ENCODE results near the gene GNAO1.

GNAO1 gene

DNA sequence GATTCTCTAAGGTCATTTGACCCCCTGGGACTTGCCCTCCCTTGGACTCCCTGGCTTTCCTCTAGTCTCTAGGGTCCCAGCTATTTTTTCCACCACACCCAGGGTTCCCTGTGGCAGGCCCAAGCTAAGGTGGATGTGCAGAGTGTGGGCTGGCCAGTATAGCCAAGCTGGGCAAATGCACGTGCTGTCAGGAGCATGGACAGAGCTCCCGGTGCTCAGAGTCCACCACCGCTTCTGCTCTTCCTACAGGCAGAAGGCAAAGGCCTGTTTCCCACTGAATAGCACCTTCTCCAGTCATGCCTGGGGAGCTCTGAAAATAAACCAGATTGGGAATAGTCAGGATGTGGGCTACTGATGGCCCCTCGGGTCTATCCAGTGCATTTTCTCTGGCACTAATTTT is 53.3 kb downstream of the GNAO1 start:
- DNase-seq (ENCODE audit: extremely low spot score), result no peak
- ChIA-PET CTCF (interaction anchor here (1.3 kb wide), 1 partner anchor 33 kb away, joined by 3 read pairs; no protein-coding TSS in a partner anchor), POLR2A (no interaction called here)
- TF ChIP-seq HDGF (IDR thresholded peaks at IDR 0.05; ENCODE audit: borderline replicate concordance) (no peak), ZNF384 (IDR thresholded peaks at IDR 0.05) (no peak), FOXK2 (IDR thresholded peaks at IDR 0.05) (no peak), CTBP1 (IDR thresholded peaks at IDR 0.05; ENCODE audit: borderline replicate concordance) (no peak), FOXM1 (IDR thresholded peaks at IDR 0.05; ENCODE audit: borderline replicate concordance) (no peak), ELF4 (IDR thresholded peaks at IDR 0.05) (no peak), PKNOX1 (IDR thresholded peaks at IDR 0.05) (no peak), TARDBP (IDR thresholded peaks at IDR 0.05) (no peak), NFRKB (IDR thresholded peaks at IDR 0.05) (no peak), FOXA1 (IDR thresholded peaks at IDR 0.05) (no peak)

DNA sequence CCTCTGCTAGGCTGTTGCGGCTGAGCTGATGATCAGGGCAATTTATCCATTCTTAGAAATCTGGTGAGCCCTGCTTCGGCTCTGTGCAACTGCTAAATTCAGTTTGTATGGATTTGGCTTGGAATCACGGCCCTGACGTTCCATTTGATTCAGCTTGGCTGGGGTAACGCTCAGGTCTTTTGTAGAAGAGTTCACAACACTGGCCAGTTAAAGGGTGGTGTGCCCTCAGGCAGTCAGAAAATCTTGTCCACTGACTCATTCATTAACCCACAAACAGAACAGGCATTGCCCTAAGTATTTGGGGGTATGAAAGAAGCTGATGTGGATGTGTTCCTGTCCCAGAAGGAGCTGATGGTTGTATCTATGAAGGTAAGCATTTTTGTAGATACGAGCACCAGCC is 53.9 kb downstream of the GNAO1 start:
- TF ChIP-seq NFRKB (IDR thresholded peaks at IDR 0.05), result no peak
- TF ChIP-seq PKNOX1 (IDR thresholded peaks at IDR 0.05), result no peak
- DNase-seq (ENCODE audit: extremely low spot score), result no peak
- ChIA-PET POLR2A (no interaction called here), CTCF (interaction anchor here (1.3 kb wide), 1 partner anchor 32 kb away, joined by 3 read pairs; no protein-coding TSS in a partner anchor)

GRCh38 chr16:56246051-56246817 is 54.9 kb downstream of the GNAO1 start:
- no peak for DNase-seq (ENCODE audit: extremely low spot score)
- POLR2A ChIA-PET, result interaction anchor here (1.3 kb wide), 1 partner anchor 54 kb away, joined by 3 read pairs; no protein-coding TSS in a partner anchor
- TF ChIP-seq LEF1 (IDR thresholded peaks at IDR 0.05; ENCODE audit: borderline replicate concordance) (no peak), ELF4 (IDR thresholded peaks at IDR 0.05) (no peak), BHLHE40 (IDR thresholded peaks at IDR 0.05; ENCODE audit: borderline replicate concordance) (no peak), HDGF (IDR thresholded peaks at IDR 0.05; ENCODE audit: borderline replicate concordance) (no peak)
- CTCF ChIA-PET, result no interaction called here

DNA sequence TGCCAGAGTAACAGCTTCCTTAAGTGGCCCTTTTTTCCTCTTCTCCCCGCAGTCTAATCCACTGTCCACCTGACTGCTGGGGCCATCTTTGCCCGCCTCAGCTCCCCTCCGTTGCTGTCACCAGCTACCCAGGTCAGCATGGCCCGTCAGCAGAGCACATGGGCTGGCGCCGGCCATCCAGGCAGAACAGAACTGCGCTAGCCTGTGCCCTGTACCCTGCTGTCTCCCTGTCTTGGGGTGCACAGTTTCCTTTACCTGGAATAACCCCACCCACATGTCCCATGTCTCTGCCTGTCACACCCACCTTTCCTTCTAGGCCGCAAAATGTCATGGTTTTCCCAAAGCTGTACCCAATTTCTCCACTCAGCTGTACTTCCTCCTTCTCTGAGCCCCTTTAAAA is 55.7 kb downstream of the GNAO1 start:
- POLR2A ChIA-PET, result interaction anchor here (1.3 kb wide), 1 partner anchor 55 kb away, joined by 3 read pairs; no protein-coding TSS in a partner anchor
- no peak for DNase-seq (ENCODE audit: extremely low spot score)
- TF ChIP-seq ARNT (IDR thresholded peaks at IDR 0.05) (no peak), FOXA1 (IDR thresholded peaks at IDR 0.05) (no peak), ZNF384 (IDR thresholded peaks at IDR 0.05) (no peak), HDGF (IDR thresholded peaks at IDR 0.05; ENCODE audit: borderline replicate concordance) (no peak), NFRKB (IDR thresholded peaks at IDR 0.05) (no peak), TARDBP (IDR thresholded peaks at IDR 0.05) (no peak), L3MBTL2 (conservative IDR thresholded peaks at IDR 0.05) (no peak), FOXM1 (IDR thresholded peaks at IDR 0.05; ENCODE audit: borderline replicate concordance) (no peak), ELF4 (IDR thresholded peaks at IDR 0.05) (no peak), PKNOX1 (IDR thresholded peaks at IDR 0.05) (no peak), FOXK2 (IDR thresholded peaks at IDR 0.05) (no peak), BHLHE40 (IDR thresholded peaks at IDR 0.05; ENCODE audit: borderline replicate concordance) (no peak), SP1 (IDR thresholded peaks at IDR 0.05) (no peak), SUZ12 (IDR thresholded peaks at IDR 0.05) (no peak), CTBP1 (IDR thresholded peaks at IDR 0.05; ENCODE audit: borderline replicate concordance) (no peak), LEF1 (IDR thresholded peaks at IDR 0.05; ENCODE audit: borderline replicate concordance) (no peak)
- CTCF ChIA-PET, result no interaction called here

GRCh38 chr16:56247808-56248207 is 56.5 kb downstream of the GNAO1 start:
- no peak for DNase-seq (ENCODE audit: extremely low spot score)
- no peak for TF ChIP-seq ARNT (IDR thresholded peaks at IDR 0.05)
- TF ChIP-seq ELF4 (IDR thresholded peaks at IDR 0.05), result no peak
- ChIA-PET POLR2A (no interaction called here), CTCF (no interaction called here)

GRCh38 chr16:56252835-56253234 is 61.5 kb downstream of the GNAO1 start:
- DNase-seq (ENCODE audit: extremely low spot score), result no peak

More at GRCh38 chr16:56252835-56253234, 61.5 kb downstream of the GNAO1 start:
- TF ChIP-seq HDGF (IDR thresholded peaks at IDR 0.05; ENCODE audit: borderline replicate concordance) (no peak), PKNOX1 (IDR thresholded peaks at IDR 0.05) (no peak), FOXA1 (IDR thresholded peaks at IDR 0.05) (no peak), NFRKB (IDR thresholded peaks at IDR 0.05) (no peak), LEF1 (IDR thresholded peaks at IDR 0.05; ENCODE audit: borderline replicate concordance) (no peak), L3MBTL2 (conservative IDR thresholded peaks at IDR 0.05) (no peak)
- ChIA-PET CTCF (no interaction called here), POLR2A (no interaction called here)
